Nephron (organoid): ENCODE results near the gene FLRT1.

Source experiments
- H3K27ac Mint-ChIP-seq, 3 experiments: 2 replicates each; pipeline ENCODE4 v1.8.0; 2020; ENCODE audit warnings: mixed read lengths in 3 of 3, mild to moderate bottlenecking in 2 of 3, moderate library complexity in 1 of 3
- H3K27me3 Mint-ChIP-seq: 2 replicates; pipeline ENCODE4 v1.8.0; 2021; ENCODE audit warnings: low read depth, mild to moderate bottlenecking, moderate library complexity, mixed read lengths
- H3K36me3 Mint-ChIP-seq: 2 replicates; pipeline ENCODE4 v1.8.0; 2020; ENCODE audit warnings: low read depth, mixed read lengths
- H3K4me1 Mint-ChIP-seq: 2 replicates; pipeline ENCODE4 v1.8.0; 2020; ENCODE audit warnings: mixed read lengths
- H3K4me3 Mint-ChIP-seq, 3 experiments: 2 replicates each; pipeline ENCODE4 v1.8.0; 2020; ENCODE audit warnings: mild to moderate bottlenecking in 3 of 3, mixed read lengths in 3 of 3, moderate library complexity in 2 of 3
- H3K9me3 Mint-ChIP-seq: 2 replicates; pipeline ENCODE4 v1.8.0; 2020; ENCODE audit warnings: mixed read lengths
- CTCF ChIP-seq, 3 experiments: fragments of 200-600 bp; sonication (generic); IDR thresholded peaks; one replicate each; pipeline ENCODE4 v1.5.0; 2021; ENCODE audit warnings: antibody characterized with exemption in 3 of 3; ENCODE audit not compliant: unreplicated experiment in 3 of 3

FLRT1 gene

GRCh38 chr11:64008283-64008913, 27.3 kb upstream of the FLRT1 start:
- Mint-ChIP-seq H3K9me3 (no peaks in the 10 kb centered on the region), H3K4me1 (peaks cover 36% of the 10 kb centered on the region), H3K4me3 (peak overlapping the region in 1 of 3 experiments; percentile 77), H3K36me3 (no peaks in the 10 kb centered on the region), H3K27ac (peak overlapping the region in 2 of 3 experiments; percentile 44 to 72), H3K27me3 (peaks cover 41% of the 10 kb centered on the region)
- TF ChIP-seq CTCF (IDR thresholded peaks at IDR 0.05; ENCODE audit: unreplicated experiment in 3 of 3): no peak

- Mint-ChIP-seq H3K27ac (peak overlapping the region in 1 of 3 experiments; percentile 31), H3K4me1 (peaks cover 29% of the 10 kb centered on the region), H3K27me3 (peaks cover 39% of the 10 kb centered on the region), H3K36me3 (no peaks in the 10 kb centered on the region), H3K4me3 (no peak overlapping the region), H3K9me3 (no peaks in the 10 kb centered on the region)
- TF ChIP-seq CTCF (IDR thresholded peaks at IDR 0.05; ENCODE audit: unreplicated experiment in 3 of 3): no peak
Measured at GRCh38 chr11:64008914-64009633, 26.7 kb upstream of the FLRT1 start.

GRCh38 chr11:64009710-64010109, 26.0 kb upstream of the FLRT1 start:
- H3K27ac Mint-ChIP-seq: no peak overlapping the region
- no peaks in the 10 kb centered on the region for H3K9me3 Mint-ChIP-seq
- TF ChIP-seq CTCF (IDR thresholded peaks at IDR 0.05; ENCODE audit: unreplicated experiment in 3 of 3): no peak
- H3K4me3 Mint-ChIP-seq: no peak overlapping the region
- H3K36me3 Mint-ChIP-seq: no peaks in the 10 kb centered on the region
- H3K27me3 Mint-ChIP-seq: peaks cover 41% of the 10 kb centered on the region
- peaks cover 26% of the 10 kb centered on the region for H3K4me1 Mint-ChIP-seq

GRCh38 chr11:64010783-64011182, 24.9 kb upstream of the FLRT1 start:
- no peak overlapping the region for H3K27ac Mint-ChIP-seq
- H3K27me3 Mint-ChIP-seq: peaks cover 45% of the 10 kb centered on the region
- H3K4me3 Mint-ChIP-seq: no peak overlapping the region
- TF ChIP-seq CTCF (IDR thresholded peaks at IDR 0.05; ENCODE audit: unreplicated experiment in 3 of 3): no peak
- no peaks in the 10 kb centered on the region for H3K36me3 Mint-ChIP-seq
- H3K4me1 Mint-ChIP-seq: peaks cover 26% of the 10 kb centered on the region
- H3K9me3 Mint-ChIP-seq: no peaks in the 10 kb centered on the region

- no peak for TF ChIP-seq CTCF (IDR thresholded peaks at IDR 0.05; ENCODE audit: unreplicated experiment in 3 of 3)
- no peak overlapping the region for H3K27ac Mint-ChIP-seq
- H3K4me1 Mint-ChIP-seq: peaks cover 23% of the 10 kb centered on the region
- no peaks in the 10 kb centered on the region for H3K9me3 Mint-ChIP-seq
- H3K4me3 Mint-ChIP-seq: no peak overlapping the region
- no peaks in the 10 kb centered on the region for H3K36me3 Mint-ChIP-seq
- H3K27me3 Mint-ChIP-seq: peaks cover 40% of the 10 kb centered on the region
Measured at GRCh38 chr11:64011371-64011770, 24.4 kb upstream of the FLRT1 start.
